Thyroid gland (tissue), 4 donors: Measurements from ENCODE around the gene CDH4. TPM values are rescaled to one million over a fixed set of nuclear protein-coding genes. Genes with fewer than 3 reads are reported as not detected.

ENCODE experiments used
- DNase-seq, 2 donors: peaks; one replicate each; pipeline ENCODE4 v3.0.0-alpha.2; 2019
- H3K27ac ChIP-seq, 3 donors: fragments of 200-600 bp; sonication (generic); 1 replicate in 2 of 3; 2 replicates in 1 of 3; pipeline ENCODE4 v1.5.1; 2016 to 2019; ENCODE audit warnings: mild to moderate bottlenecking in 1 of 3, moderate library complexity in 1 of 3
- H3K27me3 ChIP-seq: fragments of 200-600 bp; sonication (generic); one replicate; pipeline ENCODE4 v1.5.1; 2019
- H3K36me3 ChIP-seq, 2 donors: fragments of 200-600 bp; sonication (generic); one replicate each; pipeline ENCODE4 v1.5.1; 2016 to 2019
- H3K4me1 ChIP-seq, 2 donors: fragments of 200-600 bp; sonication (generic); one replicate each; pipeline ENCODE4 v1.5.1; 2017 to 2019
- H3K4me3 ChIP-seq, 3 donors: fragments of 200-600 bp; sonication (generic); replicated peaks in 1 of 3; 1 replicate in 2 of 3; 2 replicates in 1 of 3; pipeline ENCODE4 v1.5.1; 2016; ENCODE audit warnings: mild to moderate bottlenecking in 1 of 3
- H3K9me3 ChIP-seq: fragments of 200-600 bp; sonication (generic); one replicate; pipeline ENCODE4 v1.5.1; 2017
- CTCF ChIP-seq, 6 experiments: fragments of 200-600 bp in 3 of 6; fragments of 450-650 bp in 3 of 6; sonication (generic) in 3 of 6; IDR thresholded peaks; one replicate each; pipeline ENCODE4 v1.5.1; 2016 to 2019; ENCODE audit warnings: antibody characterized with exemption in 6 of 6, mild to moderate bottlenecking in 2 of 6, inconsistent platforms in 1 of 6, moderate library complexity in 1 of 6
- POLR2A ChIP-seq, 2 donors: fragments of 450-650 bp; IDR thresholded peaks; one replicate each; pipeline ENCODE4 v1.6.1; 2017; ENCODE audit warnings: antibody characterized with exemption in 2 of 2, mild to moderate bottlenecking in 2 of 2, moderate library complexity in 1 of 2
- WGBS, 2 donors: methylation state at CpG; one replicate each; pipeline ENCODE4 v1.1.5; 2017; 5-methylcytosine and 5-hydroxymethylcytosine counted together
- intact Hi-C: fragments of 100-400 bp; cut with DNase I; formaldehyde crosslinking; loops from one replicate; pipeline ENCODE4 v1.15.1; 2023
- total RNA-seq, 4 donors: library from RNA; depleted of rRNA; stranded (reverse); fragments of >200 nt; gene quantifications; one replicate each; pipeline ENCODE4 v1.2.3, GENCODE V29; 2016

The CDH4 gene
- total RNA-seq, 4 donors from 2014 or later, result 0.22 to 0.29 (median 0.29) TPM; not detected in 1

- no peak for DNase-seq
- H3K27ac ChIP-seq, result no peak overlapping the region
- intact Hi-C loops, result no loop called here
- 73 to 75% methylated on average over 14 to 18 of the region's 19 CpGs for WGBS, 2 donors
- no peaks in the 10 kb centered on the region for H3K27me3 ChIP-seq
- H3K4me1 ChIP-seq, result no peaks in the 10 kb centered on the region
- no peak overlapping the region for H3K4me3 ChIP-seq
- TF ChIP-seq CTCF (IDR thresholded peaks at IDR 0.05) (no peak), POLR2A (IDR thresholded peaks at IDR 0.05) (no peak)
- H3K36me3 ChIP-seq, result no peaks in the 10 kb centered on the region
- H3K9me3 ChIP-seq, result no peaks in the 10 kb centered on the region
Observed at GRCh38 chr20:61739086-61739831, 487.2 kb downstream of the CDH4 start.

DNA sequence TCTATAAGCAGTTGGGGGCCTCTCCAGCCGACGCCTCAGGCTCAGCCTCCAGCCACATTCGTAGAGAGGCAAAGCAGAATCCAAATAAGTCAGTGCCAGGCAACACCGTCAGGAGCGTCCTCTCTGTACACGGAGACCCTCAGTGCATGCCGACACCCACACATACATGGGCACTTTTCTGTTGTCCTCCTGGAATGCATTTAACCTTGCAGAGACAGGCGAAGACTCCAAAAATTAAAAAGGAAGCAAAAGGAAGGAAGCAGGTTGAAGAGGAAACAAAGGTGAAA is 487.7 kb downstream of the CDH4 start:
- no peak for TF ChIP-seq CTCF (IDR thresholded peaks at IDR 0.05)
- TF ChIP-seq POLR2A (IDR thresholded peaks at IDR 0.05), result no peak
- DNase-seq, result no peak
- WGBS, 2 donors, result 86 to 94% methylated on average over 8 of the region's 8 CpGs

DNA sequence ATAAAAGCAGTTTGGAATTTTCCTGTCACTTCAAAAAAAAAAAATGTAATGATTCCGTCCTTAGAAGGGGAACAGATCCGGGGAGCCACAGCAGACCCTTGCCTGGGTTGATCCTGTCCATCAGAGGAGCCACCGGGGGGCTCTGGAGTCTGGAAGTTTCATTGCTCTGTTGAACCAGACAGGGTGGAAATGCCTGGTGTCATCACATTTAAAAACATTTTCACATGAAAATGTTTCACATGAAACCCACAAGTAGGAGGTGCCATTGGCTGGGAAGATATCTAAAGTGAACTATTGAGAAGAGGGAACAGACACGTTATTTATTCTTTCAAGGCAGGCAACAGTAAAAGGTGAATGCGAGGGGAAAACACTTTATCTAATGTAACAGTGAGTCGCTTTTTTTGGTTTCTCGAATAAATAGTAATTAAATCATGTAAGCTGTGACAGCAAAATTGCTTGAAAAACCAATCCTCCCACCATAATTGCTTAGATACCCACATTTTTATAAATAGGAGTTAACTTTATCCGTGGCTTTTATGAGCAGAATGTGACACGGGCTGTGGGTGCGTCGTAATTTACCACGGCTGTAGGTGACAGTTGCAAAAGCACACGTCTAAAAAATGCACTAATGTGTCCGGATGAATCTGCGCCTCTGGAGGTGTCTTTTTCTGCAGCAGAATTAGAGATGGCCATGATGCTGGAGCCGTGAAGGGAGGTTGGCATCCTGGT is 490.2 kb downstream of the CDH4 start:
- intact Hi-C loops, result no loop called here
- Histone ChIP-seq H3K9me3 (no peaks in the 10 kb centered on the region), H3K36me3 (no peaks in the 10 kb centered on the region), H3K4me1 (no peaks in the 10 kb centered on the region), H3K27ac (no peak overlapping the region), H3K4me3 (no peak overlapping the region), H3K27me3 (no peaks in the 10 kb centered on the region)
- 82 to 84% methylated on average over 16 of the region's 16 CpGs for WGBS, 2 donors
- no peak for DNase-seq
- no peak for TF ChIP-seq POLR2A (IDR thresholded peaks at IDR 0.05)
- TF ChIP-seq CTCF (IDR thresholded peaks at IDR 0.05), result no peak

More for the DNA sequence above, 487.7 kb downstream of the CDH4 start:
- intact Hi-C loops, result no loop called here
- no peak overlapping the region for H3K27ac ChIP-seq
- no peaks in the 10 kb centered on the region for H3K27me3 ChIP-seq
- no peaks in the 10 kb centered on the region for H3K36me3 ChIP-seq
- H3K4me3 ChIP-seq, result no peak overlapping the region
- H3K4me1 ChIP-seq, result no peaks in the 10 kb centered on the region
- H3K9me3 ChIP-seq, result no peaks in the 10 kb centered on the region

DNA sequence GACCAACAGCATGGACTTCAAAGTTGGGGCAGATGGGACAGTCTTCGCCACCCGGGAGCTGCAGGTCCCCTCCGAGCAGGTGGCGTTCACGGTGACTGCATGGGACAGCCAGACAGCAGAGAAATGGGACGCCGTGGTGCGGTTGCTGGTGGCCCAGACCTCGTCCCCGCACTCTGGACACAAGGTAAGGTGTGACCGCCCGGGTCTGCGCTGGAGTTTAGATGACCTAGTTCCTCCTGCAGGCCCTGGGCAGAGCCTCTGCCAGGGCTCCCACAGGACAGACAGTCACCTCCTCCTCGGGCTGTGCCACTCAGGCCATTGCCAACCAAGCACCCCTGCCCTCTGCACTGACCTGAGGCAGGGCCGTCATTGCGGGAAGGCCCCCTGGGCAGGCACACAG is 491.5 kb downstream of the CDH4 start:
- intact Hi-C loops, result no loop called here

More for the DNA sequence above, 491.5 kb downstream of the CDH4 start:
- no peak for TF ChIP-seq POLR2A (IDR thresholded peaks at IDR 0.05)
- TF ChIP-seq CTCF (IDR thresholded peaks at IDR 0.05), result no peak
- WGBS, 2 donors, result 90 to 91% methylated on average over 8 to 15 of the region's 16 CpGs
- H3K9me3 ChIP-seq, result no peaks in the 10 kb centered on the region
- H3K36me3 ChIP-seq, result no peaks in the 10 kb centered on the region
- no peak overlapping the region for H3K4me3 ChIP-seq
- H3K27ac ChIP-seq, result no peak overlapping the region
- no peaks in the 10 kb centered on the region for H3K27me3 ChIP-seq
- no peaks in the 10 kb centered on the region for H3K4me1 ChIP-seq
- DNase-seq, result no peak
